ENCODE results near the gene KCNQ2.

GRCh38 chr20:63519668-63520503 lies 47.4 kb upstream of the KCNQ2 start:
- TF ChIP-seq CTCF (IDR thresholded peaks at IDR 0.05) (peak in 1 of 2 donors; percentile 25), POLR2AphosphoS5 (IDR thresholded peaks at IDR 0.05) (no peak)
